Right cardiac atrium (tissue), 5 donors: ENCODE results near the gene ALDH7A1. TPM values are rescaled to one million over a fixed set of nuclear protein-coding genes. Genes with fewer than 3 reads are reported as not detected.
"Not testable (repeated sequence)": the region's sequence is repeated elsewhere in the genome, so short reads cannot be mapped to it uniquely, and the experiment has no call there.

Experiments used
- ATAC-seq, 2 donors: fragments of 200-7000 bp; cut with Tn5 transposase; one replicate each; pipeline versions ENCODE4 v1.8.0 to v1.9.1; 2020; ENCODE audit warnings: moderate library complexity in 2 of 2, mild to moderate bottlenecking in 1 of 2
- DNase-seq, 3 donors: peaks; one replicate each; pipeline ENCODE4 v3.0.0-alpha.2; 2020
- H3K27ac ChIP-seq: one replicate; pipeline ENCODE4 v1.5.1; 2013; ENCODE audit warnings: mild to moderate bottlenecking, low read length, control low read depth, moderate library complexity
- H3K27me3 ChIP-seq: one replicate; pipeline ENCODE4 v1.6.1; 2013; ENCODE audit not compliant: control insufficient read depth, insufficient read depth
- H3K4me1 ChIP-seq: one replicate; pipeline ENCODE4 v1.6.1; 2013; ENCODE audit warnings: low read length; ENCODE audit not compliant: control insufficient read depth, insufficient read depth
- H3K4me3 ChIP-seq: one replicate; pipeline ENCODE4 v1.5.1; 2013; ENCODE audit warnings: low read length, control low read depth
- H3K9me3 ChIP-seq: one replicate; pipeline ENCODE4 v1.6.1; 2013; ENCODE audit warnings: low read length; ENCODE audit not compliant: control insufficient read depth
- WGBS: extraction: QIAGEN DNeasy Blood & Tissue Kit; methylation state at CpG from one replicate; pipeline ENCODE4 v1.1.7; 2013; 5-methylcytosine and 5-hydroxymethylcytosine counted together
- intact Hi-C, 4 donors: fragments of 100-400 bp; cut with DNase I; formaldehyde crosslinking; loops; one replicate each; pipeline versions ENCODE4 v1.11.0 to v1.14.0; 2022 to 2023
- polyA plus RNA-seq: library from polyadenylated mRNA; stranded (reverse); fragments of 200-250 nt; gene quantifications from one replicate; pipeline ENCODE4 v1.2.3, GENCODE V29; 2013
- total RNA-seq, 4 donors: library from RNA; stranded (reverse); fragmentation: NEBNext Ultra II Directional; extraction: Animal tissue kit (Norgen Biotek cat#: 25700); gene quantifications; one replicate each; pipeline ENCODE4 v1.2.1, GENCODE V29; 2021
- donor health status: healthy with polysubstance abuse.
- donor health status: DM: no; HTN: yes; CAD: no.
- donor health status: DM: no; HTN: no; CAD: no.
- donor health status: DM: no; HTN: yes; CAD: no; lungs with severe emphysema.
- donor health status: DM: yes; HTN: yes; CAD: no.

Gene ALDH7A1
- total and polyA plus RNA-seq, 5 donors: 26.1 to 50.3 (median 31.6) TPM

DNA sequence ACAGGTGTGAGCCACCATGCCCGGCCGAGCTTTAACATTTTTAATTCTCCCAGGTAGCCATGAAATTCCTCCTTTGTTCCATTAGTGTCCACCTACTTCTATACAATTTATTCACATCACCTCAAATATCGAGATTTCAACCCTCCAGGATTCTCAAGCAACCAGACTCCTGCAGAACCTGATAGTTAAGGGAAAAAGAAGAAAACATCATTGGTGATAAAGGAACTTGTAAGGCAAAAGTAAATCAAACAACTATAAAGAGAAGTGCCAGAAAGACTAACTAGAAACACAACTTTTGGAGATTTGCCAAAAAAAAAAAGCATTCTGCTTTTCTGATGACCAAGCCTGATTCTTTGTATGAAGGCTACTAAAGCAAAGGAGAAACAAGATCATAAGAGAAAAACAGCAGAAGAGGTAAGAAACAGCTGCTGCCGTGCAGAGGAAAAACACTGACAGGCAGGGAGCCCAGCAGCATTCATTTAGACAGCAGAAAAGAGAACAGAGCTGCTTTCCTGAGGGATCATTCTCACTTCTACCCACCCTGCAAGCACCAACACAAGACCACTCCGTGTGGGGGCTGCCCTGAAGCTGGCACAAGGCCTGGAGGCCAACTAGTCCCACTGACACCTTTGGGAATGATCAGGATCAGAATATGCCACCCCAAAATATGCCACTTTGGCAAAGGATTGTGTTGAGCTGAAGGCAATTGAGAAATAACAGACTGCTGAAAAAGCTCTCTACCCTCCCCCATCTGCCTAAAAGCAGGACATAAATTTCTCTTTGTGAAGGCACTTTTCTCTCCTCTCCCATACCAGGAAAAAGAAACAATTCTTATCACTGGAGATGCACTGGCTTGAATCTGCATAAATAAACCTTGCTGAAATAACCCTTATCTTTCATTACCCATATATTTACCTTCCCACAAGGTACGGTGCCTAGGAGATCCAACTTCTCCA, 75.1 kb downstream of the ALDH7A1 start:
- H3K27me3 ChIP-seq: no peaks in the 10 kb centered on the region
- ATAC-seq (peak; percentile 50 to 57), DNase-seq (peak in 2 of 3 donors; percentile 67 to 69)
- 55% methylated on average over 6 of the region's 6 CpGs for WGBS
- H3K4me1 ChIP-seq: peaks cover under 1% of the 10 kb centered on the region
- H3K27ac ChIP-seq: peak overlapping the region; percentile 83
- intact Hi-C loops: no loop called here
- H3K9me3 ChIP-seq: no peaks in the 10 kb centered on the region
- no peak overlapping the region for H3K4me3 ChIP-seq

DNA sequence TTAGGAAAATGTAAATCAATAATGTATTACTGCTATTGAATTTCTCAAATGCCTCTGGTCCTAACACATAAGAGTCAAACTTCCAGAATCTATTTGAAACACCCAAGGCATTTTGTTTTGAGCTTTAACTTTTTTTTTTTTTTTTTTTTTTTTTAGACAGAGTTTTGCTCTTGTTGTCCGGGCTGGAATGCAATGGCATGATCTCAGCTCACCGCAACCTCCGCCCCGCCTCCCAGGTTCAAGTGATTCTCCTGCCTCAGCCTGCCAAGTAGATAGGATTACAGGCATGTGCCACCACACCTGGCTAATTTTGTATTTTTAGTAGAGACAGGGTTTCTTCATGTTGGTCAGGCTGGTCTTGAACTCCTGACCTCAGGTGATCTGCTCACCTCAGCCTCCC, 75.8 kb downstream of the ALDH7A1 start:
- 79% methylated on average over 4 of the region's 4 CpGs for WGBS
- H3K9me3 ChIP-seq, intact Hi-C loops, H3K4me3 ChIP-seq, H3K4me1 ChIP-seq, H3K27me3 ChIP-seq, ATAC-seq, H3K27ac ChIP-seq: not testable (repeated sequence)
- DNase-seq: peak in 1 of 3 donors; percentile 62

DNA sequence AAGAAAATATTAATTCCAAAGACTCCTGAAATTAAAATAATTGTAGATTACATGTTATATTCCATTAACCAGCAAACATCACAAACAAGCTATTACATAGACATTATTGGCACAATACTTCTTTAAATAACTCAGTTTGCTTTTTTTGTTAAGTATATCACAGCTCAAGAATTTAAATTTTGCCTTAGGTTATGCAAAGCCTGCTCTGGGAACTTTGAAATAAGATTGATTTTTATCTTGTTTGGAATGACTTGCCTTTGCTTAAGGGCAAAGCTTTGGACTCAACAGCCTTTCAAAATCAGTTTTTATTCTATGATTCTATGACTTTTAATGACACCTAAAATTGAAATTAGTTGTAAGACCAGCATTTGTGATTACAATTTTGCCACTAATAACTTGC, 78.2 kb downstream of the ALDH7A1 start:
- no peaks in the 10 kb centered on the region for H3K9me3 ChIP-seq
- H3K27me3 ChIP-seq: no peaks in the 10 kb centered on the region
- intact Hi-C loops: no loop called here
- DNase-seq (no peak), ATAC-seq (no peak)
- H3K4me3 ChIP-seq: no peak overlapping the region
- peaks cover 3% of the 10 kb centered on the region for H3K4me1 ChIP-seq
- H3K27ac ChIP-seq: no peak overlapping the region

DNA sequence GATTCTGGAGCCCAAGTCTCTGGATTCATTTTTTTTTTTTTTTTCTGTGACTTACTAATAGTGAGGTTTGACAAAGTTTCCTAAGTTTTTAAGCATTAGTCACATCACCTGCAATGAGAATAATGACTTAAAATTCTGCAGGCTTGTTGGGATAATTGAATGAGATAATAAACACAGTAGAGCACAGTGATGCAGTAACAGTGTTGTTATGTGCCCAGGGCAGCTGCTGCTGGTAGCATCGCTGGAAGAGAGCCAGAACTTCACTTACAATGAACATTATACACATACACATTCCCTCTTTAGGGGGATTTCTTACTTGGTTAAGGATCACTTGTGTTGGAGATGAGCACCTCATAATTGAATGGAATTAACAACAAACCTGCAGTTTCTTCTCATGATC, 78.9 kb downstream of the ALDH7A1 start:
- Histone ChIP-seq H3K27ac (no peak overlapping the region), H3K4me3 (no peak overlapping the region), H3K9me3 (no peaks in the 10 kb centered on the region), H3K27me3 (no peaks in the 10 kb centered on the region), H3K4me1 (peaks cover 3% of the 10 kb centered on the region)
- no peak for DNase-seq
- intact Hi-C loops: no loop called here
- ATAC-seq: no peak
- WGBS: 57% methylated on average over 1 of the region's 1 CpG

DNA sequence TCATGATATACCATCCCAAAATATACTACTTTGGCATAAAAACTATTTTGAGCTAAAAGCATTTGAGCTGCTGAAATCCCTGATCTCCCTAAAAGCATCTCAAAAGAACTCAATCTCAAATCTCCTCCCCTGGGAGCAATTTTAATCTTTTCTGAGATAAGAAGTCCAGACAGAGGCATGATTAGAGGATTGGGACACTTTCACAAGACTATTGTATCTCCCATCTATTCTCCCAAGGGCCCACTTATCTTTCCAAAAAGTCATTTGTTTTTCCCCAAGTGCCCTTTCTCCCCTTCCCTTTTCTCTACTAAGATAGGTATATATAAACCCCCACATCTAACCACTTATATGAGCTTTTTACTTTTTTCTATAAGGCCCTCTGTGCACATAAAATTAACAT, 79.7 kb downstream of the ALDH7A1 start:
- peaks cover 3% of the 10 kb centered on the region for H3K4me1 ChIP-seq
- DNase-seq (no peak), ATAC-seq (peak in 1 of 2 donors; percentile 8)
- H3K4me3 ChIP-seq: no peak overlapping the region
- intact Hi-C loops: no loop called here
- H3K27ac ChIP-seq: no peak overlapping the region
- H3K9me3 ChIP-seq: no peaks in the 10 kb centered on the region
- no peaks in the 10 kb centered on the region for H3K27me3 ChIP-seq

DNA sequence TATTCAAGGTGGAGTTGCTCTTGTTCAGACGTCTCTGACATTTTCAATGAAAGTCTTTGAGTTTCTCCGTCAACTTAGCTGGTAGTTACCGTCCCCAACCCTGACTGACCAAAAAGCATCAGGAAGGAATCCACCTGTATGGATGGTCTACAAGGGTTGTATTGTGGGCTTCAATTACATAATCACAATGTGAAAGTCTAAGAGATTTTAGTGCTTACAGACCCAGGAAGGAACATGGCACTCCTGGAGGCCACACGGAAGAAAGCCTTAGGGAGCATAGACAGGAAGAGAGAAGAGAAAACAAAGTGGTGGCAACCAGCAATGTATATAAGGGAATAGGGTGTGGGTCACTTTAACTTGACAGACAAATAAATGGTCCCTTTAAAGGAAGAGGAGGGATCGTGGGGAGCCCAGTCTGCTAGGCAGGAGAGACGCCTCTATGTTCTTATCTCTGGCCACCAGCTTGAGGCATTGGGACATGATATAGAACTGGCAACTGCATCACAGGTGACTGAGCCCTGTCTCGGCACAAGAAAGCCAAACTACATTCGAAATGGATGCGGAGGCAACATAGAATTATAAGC, 80.4 kb downstream of the ALDH7A1 start:
- WGBS: 86% methylated on average over 9 of the region's 9 CpGs
- Histone ChIP-seq H3K27me3 (no peaks in the 10 kb centered on the region), H3K4me1 (peaks cover 3% of the 10 kb centered on the region), H3K9me3 (no peaks in the 10 kb centered on the region), H3K27ac (peak overlapping the region; percentile 39), H3K4me3 (no peak overlapping the region)
- DNase-seq (no peak), ATAC-seq (peak in 1 of 2 donors; percentile 10)
- intact Hi-C loops: no loop called here

DNA sequence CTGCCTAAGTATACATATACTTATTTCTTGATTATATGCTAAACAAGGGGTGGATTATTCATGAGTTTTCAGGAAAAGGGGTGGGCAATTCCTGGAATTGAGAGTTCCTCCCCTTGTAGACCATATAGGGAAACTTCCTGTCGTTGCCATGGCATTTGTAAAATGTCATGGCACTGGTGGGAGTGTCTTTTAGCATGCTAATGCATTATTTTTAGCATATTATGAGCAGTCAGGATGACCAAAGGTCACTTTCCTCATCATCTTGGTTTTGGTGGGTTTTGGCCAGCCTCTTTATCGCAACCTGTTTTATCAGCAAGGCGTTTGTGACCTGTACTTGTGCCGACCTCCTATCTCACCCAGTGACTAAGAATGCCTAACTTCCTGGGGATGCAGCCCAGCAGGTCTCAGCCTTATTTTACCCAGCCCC, 80.9 kb downstream of the ALDH7A1 start:
- H3K27ac ChIP-seq: no peak overlapping the region
- DNase-seq: no peak
- H3K4me1 ChIP-seq: peaks cover 3% of the 10 kb centered on the region
- ATAC-seq: peak in 1 of 2 donors; percentile 79
- H3K4me3 ChIP-seq: no peak overlapping the region
- WGBS: 70% methylated on average over 4 of the region's 4 CpGs
- intact Hi-C loops: no loop called here
- no peaks in the 10 kb centered on the region for H3K27me3 ChIP-seq
- no peaks in the 10 kb centered on the region for H3K9me3 ChIP-seq

DNA sequence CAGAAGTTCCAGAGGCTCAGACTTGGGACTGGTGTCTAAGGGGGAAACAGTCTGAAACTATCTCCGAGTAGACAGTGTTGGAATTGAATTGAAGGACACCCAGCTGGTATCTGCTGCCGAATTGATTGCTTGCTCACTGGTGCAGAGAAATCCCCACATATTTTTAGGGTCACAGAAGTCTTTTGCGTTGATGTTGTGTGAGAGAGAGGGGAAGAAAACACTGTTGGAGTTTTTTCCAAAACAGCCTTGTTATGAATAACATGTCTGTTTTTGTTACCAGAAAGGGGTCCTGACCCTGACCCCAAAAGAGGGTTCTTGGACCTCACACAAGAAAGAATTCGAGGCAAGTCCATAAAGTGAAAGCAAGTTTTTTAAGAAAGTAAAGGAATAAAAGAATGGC, 81.3 kb downstream of the ALDH7A1 start:
- no peak overlapping the region for H3K4me3 ChIP-seq
- peaks cover 3% of the 10 kb centered on the region for H3K4me1 ChIP-seq
- H3K27me3 ChIP-seq: no peaks in the 10 kb centered on the region
- intact Hi-C loops: no loop called here
- H3K27ac ChIP-seq: peak overlapping the region; percentile 33
- no peak for DNase-seq
- H3K9me3 ChIP-seq: no peaks in the 10 kb centered on the region
- no peak for ATAC-seq
- 67% methylated on average over 4 of the region's 4 CpGs for WGBS

DNA sequence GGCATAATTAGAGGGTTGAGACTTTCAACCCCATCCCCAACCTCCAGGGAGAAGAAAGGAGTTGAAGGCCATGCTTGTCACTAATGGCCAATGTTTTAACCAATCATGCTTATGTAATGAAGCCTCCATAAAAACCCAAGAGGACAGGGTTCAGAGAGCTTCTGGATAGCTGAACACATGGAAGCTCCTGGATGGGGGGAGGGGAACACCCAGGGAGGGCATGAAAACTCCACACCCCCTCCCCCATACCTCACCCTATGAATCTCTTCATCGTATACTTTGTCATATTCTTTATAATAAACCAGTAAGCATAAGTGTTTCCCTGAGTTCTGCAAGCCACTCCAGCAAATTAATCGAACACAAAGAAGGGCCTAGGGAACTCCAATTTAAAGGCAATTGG, 81.7 kb downstream of the ALDH7A1 start:
- ATAC-seq: no peak
- Histone ChIP-seq H3K4me1 (peaks cover 3% of the 10 kb centered on the region), H3K9me3 (no peaks in the 10 kb centered on the region), H3K27ac (peak overlapping the region; percentile 33), H3K4me3 (no peak overlapping the region), H3K27me3 (no peaks in the 10 kb centered on the region)
- no peak for DNase-seq
- intact Hi-C loops: no loop called here
- WGBS: 85% methylated on average over 2 of the region's 2 CpGs

DNA sequence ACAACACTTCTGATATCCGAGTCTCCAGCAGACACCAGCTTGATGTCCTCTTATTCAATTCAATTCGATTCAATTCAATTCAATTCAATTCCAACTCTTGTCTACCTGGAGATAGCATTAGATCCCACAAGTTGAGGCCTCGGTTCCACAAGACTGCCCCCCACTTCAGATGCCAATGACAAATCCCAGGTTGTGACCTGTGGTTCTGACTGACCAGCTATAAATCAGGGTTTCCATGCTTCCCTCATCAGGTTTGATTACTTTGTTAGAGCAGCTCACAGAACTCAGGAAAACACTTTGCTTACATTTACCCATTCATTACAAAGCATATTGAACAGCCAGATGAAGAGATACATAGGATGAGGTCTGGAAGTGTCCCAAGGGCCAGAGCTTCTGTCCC, 82.6 kb downstream of the ALDH7A1 start:
- intact Hi-C loops: no loop called here
- ATAC-seq (no peak), DNase-seq (no peak)
- no peaks in the 10 kb centered on the region for H3K27me3 ChIP-seq
- no peaks in the 10 kb centered on the region for H3K9me3 ChIP-seq
- peaks cover 3% of the 10 kb centered on the region for H3K4me1 ChIP-seq
- H3K4me3 ChIP-seq: no peak overlapping the region
- H3K27ac ChIP-seq: no peak overlapping the region
- WGBS: 91% methylated on average over 3 of the region's 3 CpGs

DNA sequence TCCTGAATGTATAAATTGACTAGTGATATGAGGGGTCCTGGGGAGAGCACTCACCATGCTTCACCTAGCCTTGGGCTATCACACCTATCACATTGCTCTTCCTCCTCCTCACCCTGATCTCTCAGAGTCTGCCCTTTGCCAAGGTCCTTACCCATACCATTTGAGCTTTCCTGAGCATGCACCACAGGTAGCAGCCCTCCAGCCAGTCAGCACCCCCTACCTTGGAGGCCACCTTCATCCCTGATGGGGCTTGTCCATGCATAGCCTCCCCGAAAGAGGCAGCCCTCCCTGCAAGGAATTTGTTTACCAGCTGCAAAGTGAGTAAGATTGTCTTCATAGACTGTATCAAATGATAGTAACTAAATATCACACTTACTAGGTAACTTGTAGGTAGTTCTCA, 83.1 kb downstream of the ALDH7A1 start:
- intact Hi-C loops: no loop called here
- Histone ChIP-seq H3K4me1 (peaks cover 3% of the 10 kb centered on the region), H3K9me3 (no peaks in the 10 kb centered on the region), H3K4me3 (no peak overlapping the region), H3K27ac (no peak overlapping the region), H3K27me3 (no peaks in the 10 kb centered on the region)
- DNase-seq (no peak), ATAC-seq (no peak)
- WGBS: 100% methylated on average over 1 of the region's 1 CpG
